Fibroblast of pulmonary artery (primary cell): ENCODE results near the gene PJA1.

Experiments used
- DNase-seq: peaks from one replicate; pipeline ENCODE4 v3.0.0-alpha.2; 2010; ENCODE audit warnings: low read depth
- H3K4me3 ChIP-seq: replicated peaks from 2 replicates; pipeline ENCODE4 v1.5.1; 2011; ENCODE audit warnings: low read depth, mild to moderate bottlenecking, control low read depth, low read length, moderate library complexity
- TF ChIP-seq, protein P1 (sequence below): IDR thresholded peaks from 2 replicates; pipeline ENCODE4 v1.5.1; 2011; ENCODE audit warnings: mild to moderate bottlenecking, control low read depth, low read length, inconsistent platforms; ENCODE audit errors: missing control alignments

PJA1 gene

DNA sequence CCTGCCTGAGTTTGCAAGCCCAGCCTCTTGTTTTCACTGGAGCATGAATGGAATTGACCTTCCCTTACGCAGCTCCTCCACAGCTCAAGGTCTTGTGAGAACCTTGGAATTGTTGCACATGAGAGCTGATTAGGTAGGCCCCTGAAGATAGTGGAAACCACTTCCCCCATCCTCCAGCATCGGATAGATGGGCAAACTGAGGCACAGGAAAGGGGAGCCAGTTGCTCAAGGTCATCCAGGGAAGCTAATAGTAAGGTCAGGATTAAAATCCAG is 27.2 kb downstream of the PJA1 start:
- H3K4me3 ChIP-seq, result no peak overlapping the region
- no peak for DNase-seq
- TF ChIP-seq, protein P1, sequence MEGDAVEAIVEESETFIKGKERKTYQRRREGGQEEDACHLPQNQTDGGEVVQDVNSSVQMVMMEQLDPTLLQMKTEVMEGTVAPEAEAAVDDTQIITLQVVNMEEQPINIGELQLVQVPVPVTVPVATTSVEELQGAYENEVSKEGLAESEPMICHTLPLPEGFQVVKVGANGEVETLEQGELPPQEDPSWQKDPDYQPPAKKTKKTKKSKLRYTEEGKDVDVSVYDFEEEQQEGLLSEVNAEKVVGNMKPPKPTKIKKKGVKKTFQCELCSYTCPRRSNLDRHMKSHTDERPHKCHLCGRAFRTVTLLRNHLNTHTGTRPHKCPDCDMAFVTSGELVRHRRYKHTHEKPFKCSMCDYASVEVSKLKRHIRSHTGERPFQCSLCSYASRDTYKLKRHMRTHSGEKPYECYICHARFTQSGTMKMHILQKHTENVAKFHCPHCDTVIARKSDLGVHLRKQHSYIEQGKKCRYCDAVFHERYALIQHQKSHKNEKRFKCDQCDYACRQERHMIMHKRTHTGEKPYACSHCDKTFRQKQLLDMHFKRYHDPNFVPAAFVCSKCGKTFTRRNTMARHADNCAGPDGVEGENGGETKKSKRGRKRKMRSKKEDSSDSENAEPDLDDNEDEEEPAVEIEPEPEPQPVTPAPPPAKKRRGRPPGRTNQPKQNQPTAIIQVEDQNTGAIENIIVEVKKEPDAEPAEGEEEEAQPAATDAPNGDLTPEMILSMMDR, result no peak

DNA sequence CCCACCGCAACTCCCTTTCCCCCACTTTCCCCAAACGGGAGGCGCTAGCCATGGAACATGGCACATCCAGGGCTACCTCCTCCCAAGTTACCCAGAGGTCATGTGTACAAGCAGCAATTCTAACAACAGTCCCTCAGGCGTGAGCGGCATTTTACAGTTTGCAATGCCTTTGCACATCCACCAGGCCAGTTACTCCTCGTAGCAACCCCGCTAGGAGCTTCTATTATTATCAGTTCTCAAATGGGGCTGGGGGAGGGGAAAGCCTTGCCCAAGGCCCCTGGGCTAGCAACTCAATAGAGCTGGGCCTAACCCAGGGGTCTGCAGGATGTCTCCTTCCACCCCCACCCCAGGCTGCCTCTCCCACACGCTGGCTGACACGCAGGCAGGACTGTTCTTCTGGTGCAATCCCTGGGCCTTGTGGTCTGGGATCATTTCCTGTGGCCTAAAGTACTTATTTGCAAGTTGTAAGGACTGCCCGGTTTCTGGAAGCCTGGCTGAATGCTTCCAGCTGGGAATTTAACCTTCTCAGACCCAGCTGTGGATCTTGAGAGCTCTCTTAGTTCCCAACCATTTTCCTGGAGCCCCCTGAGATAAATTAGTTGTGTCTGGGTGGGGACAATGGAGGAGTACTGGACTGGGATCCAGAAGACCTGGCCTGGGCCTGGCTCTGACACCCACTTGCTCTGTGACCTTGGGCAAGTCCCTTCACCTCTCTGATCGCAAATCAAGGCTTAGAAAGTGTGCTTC is 27.7 kb downstream of the PJA1 start:
- TF ChIP-seq, protein P1, result no peak
- H3K4me3 ChIP-seq, result no peak overlapping the region
- peak; percentile 83 for DNase-seq

DNA sequence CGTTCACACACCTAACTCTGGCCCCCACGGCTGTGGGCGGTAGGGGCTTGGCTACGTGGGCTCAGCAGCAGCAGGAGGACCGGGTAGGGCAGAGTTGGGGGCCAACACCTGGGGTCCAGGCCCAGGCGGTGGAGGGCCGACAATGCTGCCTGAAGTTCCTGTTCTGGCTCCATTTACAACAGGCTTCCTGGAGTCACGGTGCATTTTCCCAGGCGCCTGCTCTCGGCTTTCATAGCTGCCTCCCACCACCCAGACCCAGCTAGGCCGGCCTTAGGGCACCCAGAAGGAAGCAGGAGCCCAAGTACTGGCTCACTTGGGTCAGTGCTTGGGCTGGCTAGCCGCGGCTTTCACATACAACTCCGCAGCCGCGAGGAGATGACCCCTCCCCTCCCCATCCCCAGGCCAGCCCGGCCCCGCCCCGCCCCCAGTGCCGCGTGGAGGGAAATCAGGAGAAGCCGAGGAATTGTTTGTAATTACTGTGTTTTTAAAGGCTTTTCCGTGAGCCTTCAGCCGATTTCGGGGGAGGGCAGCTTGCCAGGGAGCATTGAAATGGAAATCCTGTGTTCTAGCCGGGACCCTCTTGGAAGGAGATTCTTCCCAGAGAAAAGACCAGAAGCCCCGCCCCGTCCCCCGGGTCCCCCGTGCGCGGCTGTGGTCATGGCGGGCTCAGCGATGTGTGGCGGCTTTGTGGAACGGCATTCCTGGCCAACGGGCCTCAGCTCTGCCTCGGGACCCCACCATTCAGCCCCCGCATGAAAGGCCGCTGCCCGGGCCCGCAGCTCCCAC is 28.5 kb downstream of the PJA1 start:
- peak; percentile 4 for DNase-seq
- no peak overlapping the region for H3K4me3 ChIP-seq
- TF ChIP-seq, protein P1, result no peak

DNA sequence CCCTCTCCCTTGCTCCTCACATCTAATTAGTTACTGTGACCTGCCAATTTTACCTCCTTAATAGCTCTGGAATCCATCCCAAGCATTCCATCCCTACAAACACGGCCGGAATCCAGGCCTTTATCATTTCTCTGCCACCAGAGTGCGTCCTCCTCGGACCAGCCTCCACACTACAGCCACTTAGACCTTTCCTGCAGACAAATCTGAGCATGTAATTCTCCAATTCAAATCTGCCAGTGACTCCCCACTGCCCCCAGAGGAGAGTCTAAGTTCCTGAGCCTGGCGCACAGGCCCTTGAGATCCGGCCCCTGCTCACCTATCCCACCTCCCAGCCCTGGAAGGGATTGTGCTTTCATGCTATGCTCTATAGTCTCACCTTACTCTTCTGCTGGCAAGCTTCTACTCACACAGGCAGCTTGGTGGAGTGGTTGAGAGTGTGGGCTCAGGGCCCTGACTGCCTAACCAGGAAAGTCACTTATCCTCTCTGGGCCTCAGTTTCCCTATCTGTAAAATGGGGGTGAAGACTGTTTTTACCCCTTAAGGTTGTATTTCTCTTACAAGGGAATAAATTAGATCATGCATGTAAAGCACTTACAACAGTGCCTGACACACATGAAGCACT is 31.2 kb downstream of the PJA1 start:
- H3K4me3 ChIP-seq, result no peak overlapping the region
- TF ChIP-seq, protein P1, result peak; percentile 62
- DNase-seq, result peak; percentile 78

DNA sequence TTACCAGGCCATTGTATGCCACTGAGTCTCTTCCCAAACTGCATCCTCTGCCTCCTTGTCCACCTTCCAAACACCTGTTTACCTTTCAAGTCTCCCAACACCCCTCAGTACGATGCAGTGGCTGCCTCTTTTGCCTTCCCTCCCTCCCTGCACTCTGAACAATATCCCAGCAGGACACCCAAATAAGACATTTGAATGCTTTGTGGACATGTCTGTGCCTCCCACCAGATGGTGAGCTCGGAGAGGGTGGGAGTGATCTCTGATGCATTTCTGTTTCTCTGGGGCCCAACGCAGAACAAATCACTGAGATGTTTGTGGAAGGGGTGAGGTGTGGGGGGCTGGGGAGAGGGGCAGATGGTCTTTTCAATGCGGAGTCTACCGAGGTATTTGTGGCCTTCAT is 33.4 kb downstream of the PJA1 start:
- TF ChIP-seq, protein P1, result no peak
- DNase-seq, result no peak
- no peak overlapping the region for H3K4me3 ChIP-seq

DNA sequence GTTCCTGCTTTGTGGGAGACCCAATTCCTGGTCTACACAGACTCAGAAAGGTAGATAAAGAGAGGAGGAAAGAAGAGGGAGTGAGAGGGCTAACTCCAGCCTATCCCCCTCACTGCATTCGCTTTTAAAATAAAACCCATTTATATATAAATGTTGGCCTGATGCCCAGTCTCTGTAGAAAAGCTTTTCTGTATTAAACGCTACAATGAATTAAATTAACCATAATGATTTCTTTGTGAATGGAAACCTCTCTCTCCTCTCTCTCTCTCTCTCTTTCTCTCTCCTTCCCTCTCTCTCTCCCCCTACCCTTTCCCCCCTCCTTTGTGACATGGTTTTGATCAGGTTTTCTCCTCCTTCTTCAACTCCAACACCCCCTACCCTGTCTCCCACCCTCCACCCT is 34.8 kb downstream of the PJA1 start:
- TF ChIP-seq, protein P1, result no peak
- H3K4me3 ChIP-seq, result no peak overlapping the region
- no peak for DNase-seq
